HG03095 (cell line): Measurements from ENCODE around the gene DEPDC1B.
"Not testable (repeated sequence)": the region's sequence is repeated elsewhere in the genome, so short reads cannot be mapped to it uniquely, and the experiment has no call there.

ENCODE experiments used
- ATAC-seq: cut with Tn5 transposase; IDR thresholded peaks from one replicate; pipeline ENCODE4 v1.9.1; 2021; ENCODE audit warnings: moderate library complexity; ENCODE audit not compliant: unreplicated experiment

The DEPDC1B gene

DNA sequence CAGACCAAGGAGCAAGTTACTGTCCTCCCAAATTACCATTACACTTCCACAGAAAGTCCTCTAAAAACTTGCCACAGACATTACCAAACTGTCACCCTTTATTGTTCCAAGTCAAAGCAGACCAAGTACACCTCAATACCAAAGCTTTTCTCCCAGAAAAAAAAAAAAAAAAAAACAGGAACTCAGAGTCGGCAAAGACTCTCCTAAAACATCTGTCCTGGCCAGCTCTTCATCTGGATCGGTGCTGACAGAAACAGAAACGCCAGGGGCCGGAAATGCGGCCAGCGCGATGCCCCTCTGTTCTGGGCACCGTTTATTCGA is 718 bp downstream of the DEPDC1B start:
- ATAC-seq, result no peak

DNA sequence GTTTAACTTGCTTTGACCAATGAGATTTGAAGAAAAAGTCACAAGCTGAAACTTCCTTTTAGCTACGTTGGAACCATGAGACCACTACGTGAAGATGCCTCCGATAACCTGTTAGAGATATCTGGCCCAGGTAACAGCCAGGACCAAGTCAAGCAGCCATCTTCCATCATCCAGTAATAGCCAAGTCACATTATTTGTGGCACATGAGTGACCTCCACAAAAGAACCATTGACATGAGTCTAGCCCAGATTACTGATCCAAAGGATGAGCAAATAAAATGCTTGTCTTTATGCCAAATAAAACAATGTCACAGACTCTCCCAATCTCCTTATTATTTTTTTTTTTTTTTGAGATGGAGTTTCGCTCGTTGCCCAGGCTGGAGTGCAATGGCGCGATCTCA is 1.6 kb downstream of the DEPDC1B start:
- ATAC-seq, result no peak

- no peak for ATAC-seq
Measured at GRCh38 chr5:60690326-60690725, 9.6 kb downstream of the DEPDC1B start.

- no peak for ATAC-seq
Measured at GRCh38 chr5:60688980-60689379, 11.0 kb downstream of the DEPDC1B start.

DNA sequence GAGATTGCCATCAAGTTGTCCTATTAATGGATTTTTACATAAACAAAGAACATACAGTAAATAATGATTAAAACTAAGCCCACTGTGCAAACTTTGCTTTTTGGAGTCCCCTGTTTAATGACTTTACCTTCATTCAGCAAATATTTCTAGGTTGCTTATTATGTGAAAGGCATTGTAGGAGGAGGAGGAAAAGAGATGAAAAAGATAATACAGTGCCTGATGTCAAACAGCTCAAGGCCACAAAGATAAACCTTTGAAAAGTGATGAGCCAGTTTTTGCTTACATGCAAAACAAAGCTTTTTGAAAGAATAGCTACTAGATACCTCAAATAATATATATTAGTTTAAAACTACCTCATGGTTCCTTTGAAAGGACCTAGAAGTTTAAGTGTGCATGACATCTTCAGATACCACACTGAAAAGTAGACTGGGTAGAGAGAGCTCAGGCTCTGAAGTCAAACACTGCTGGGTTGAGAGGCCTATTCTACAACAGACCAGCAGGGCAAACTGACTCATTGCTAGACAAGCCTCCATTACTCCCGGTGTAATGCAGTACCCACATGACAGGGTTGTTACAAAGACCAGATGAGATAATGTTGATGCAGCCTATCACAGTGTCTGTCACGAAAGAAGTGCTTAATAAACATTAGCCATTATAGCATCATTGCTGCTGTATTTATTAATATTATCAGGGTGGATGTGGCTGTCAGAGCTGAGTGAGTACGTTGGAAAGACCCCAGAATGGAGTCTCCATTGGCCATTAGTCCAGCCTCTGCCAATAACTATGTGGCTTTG is 11.8 kb downstream of the DEPDC1B start:
- ATAC-seq, result peak; percentile 89

DNA sequence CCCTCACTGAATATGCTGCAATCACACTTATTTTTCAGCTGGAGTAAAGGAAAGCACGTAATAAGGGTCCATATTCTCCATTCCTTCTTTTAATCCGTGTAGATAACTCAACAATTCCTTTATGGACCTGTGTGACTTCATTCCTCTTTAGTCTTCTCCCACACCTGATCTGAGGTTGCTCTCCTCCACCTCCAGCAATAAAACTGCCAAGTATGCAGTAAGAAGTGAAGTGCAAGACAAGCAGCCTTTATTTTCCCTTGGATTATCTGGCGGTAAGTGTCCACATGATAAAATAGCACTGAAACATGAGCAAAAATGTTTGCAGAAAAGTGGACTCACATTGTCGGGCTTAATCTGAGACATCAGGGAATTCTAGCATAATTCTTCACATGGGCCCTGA is 13.8 kb downstream of the DEPDC1B start:
- ATAC-seq, result no peak

- no peak for ATAC-seq
Measured at GRCh38 chr5:60685700-60686099, 14.3 kb downstream of the DEPDC1B start.

DNA sequence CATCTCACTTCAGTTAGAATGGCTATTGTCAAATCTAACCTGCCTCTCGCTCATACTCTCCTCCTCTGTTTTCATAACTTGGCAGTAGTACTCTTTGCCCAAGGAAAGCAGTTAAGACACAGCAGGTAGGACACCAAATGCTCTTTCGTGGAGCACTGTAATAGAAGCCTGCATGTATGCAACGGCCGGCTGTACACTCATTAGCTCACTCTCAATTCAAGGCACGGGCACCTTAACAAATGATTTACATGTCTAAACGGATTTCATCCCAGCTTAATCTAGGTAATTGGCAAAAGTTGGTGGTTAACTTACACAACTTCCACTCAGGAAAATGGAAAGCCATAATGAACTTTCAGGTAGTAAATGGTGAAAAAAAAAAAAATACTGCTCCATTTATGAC is 14.9 kb downstream of the DEPDC1B start:
- no peak for ATAC-seq

GRCh38 chr5:60682007-60682406 is 18.0 kb downstream of the DEPDC1B start:
- not testable (repeated sequence) for ATAC-seq

- ATAC-seq, result no peak
Measured at GRCh38 chr5:60679816-60680215, 20.1 kb downstream of the DEPDC1B start.

- ATAC-seq, result no peak
Measured at GRCh38 chr5:60677850-60678664, 21.9 kb downstream of the DEPDC1B start.

DNA sequence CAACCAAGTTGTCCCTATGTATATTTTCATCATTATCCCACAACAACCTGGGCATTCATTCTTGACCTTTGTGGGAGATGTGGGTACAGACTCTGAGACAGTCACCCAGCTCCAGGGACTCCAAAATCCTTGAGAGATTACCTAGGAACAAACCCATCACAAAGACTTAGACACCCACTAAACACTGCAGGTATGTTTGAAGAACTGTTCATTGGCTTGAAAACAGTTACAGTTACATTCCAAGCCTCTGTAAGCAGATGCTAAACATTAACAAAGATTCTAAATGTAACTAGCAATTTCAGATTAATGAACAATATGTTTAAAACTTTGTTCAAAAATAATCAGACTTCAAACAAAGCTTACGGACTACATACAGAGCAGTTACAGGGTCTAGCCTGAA is 24.7 kb downstream of the DEPDC1B start:
- ATAC-seq, result no peak

DNA sequence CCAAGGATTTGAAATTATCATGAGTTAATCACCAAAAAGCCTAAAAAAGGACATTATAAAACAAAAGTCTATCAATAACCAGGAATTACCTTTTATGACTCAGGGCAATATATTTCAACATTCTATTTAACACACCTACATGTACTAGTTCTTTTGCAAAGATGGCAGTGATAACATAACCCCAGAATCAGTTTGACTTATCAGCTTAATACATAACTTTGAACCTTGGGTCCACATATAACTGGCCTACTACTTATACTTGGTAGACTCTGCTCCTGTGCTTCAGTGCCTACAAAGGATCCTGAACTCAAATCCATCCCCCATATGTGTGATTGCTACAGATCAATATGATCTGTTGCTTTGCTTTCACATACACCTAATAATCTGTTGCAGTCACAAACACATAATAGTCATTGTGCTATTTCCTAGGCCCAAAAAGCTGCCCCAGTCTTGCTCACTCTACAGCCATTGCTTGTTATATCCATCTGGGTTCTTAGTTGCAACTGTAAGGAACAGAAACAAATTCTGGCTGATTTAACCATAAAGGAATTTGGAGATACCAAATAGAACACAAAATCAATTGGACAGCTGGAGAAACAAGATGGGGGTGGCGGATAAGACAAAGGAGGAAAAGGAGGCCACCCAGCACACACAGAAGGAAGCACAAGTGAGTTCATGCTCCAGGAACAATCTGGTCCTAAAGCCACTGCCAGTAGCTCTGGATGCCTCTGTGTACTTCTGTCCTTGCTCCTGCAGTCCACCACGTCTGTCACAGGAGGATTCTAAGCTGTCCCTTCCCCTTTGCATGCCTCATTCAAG is 25.5 kb downstream of the DEPDC1B start:
- ATAC-seq, result no peak

- no peak for ATAC-seq
Measured at GRCh38 chr5:60673334-60673733, 26.6 kb downstream of the DEPDC1B start.

GRCh38 chr5:60672693-60673264 is 27.2 kb downstream of the DEPDC1B start:
- no peak for ATAC-seq

GRCh38 chr5:60671899-60672692 is 27.9 kb downstream of the DEPDC1B start:
- ATAC-seq, result no peak

GRCh38 chr5:60670749-60671148 is 29.2 kb downstream of the DEPDC1B start:
- no peak for ATAC-seq

DNA sequence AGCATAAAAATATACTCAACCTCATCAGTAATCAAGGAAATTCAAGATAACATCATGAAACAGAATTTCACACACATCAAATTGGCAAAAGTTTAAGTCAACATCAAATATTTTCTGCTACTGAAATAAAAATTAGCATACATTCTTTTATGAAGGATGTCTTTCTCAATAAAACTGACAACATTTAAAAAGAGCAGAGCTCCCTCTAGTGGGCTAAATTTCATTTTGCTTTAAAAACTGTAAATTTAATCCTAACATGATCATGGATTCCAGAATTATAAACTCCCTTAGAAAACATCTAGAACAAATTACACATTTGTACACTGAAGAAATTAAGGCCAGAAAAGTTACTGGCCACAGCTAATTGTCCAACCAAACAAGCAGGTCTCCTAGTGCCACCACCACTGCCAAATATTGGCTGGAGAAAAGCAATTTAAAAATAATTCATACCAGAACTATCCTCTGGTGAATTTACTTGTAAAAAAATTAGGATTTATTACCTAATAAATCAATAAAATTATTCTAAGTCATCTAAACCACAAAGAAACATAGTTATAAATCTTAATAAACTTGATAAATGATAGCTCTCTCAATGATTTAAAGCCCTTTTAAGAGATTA is 31.2 kb downstream of the DEPDC1B start:
- ATAC-seq, result no peak

DNA sequence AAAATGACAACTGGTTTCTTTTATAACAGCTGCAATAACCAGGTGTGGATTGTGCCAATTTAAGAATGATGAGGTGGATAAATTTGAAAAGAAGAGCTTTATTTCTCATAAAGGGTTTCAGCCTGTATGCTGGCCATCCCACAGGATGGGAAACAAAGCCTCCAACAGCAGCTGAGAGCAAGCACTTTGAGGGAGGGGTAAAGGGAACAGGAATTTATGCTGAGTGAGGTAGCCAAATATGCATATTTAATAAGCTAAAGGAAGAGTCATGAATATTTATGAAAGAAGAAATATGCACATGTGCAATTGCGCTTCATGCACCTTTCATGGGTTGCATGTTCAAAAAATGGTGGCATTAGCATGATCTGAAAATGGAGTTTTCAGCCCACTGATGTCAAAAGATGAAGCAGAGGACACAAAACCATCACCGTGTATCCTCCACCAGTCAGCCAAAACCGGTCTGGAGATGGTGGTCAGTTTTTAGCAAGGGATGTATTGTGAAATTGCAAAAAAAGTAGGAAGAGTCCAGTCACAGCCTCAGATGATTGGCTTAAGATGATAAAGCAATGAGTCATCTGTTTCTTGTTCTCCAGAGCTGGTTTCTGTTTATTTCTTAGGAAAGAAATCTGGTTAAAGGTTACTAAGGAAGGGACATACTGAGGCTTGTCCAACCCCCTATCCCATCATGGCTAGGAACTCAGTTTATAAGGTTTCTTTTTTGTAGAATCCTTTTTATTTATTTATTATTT is 47.9 kb downstream of the DEPDC1B start:
- ATAC-seq, result no peak
